Spinal cord (tissue), 10 donors: ENCODE measurements around the gene STARD8. TPM values are rescaled to one million over a fixed set of nuclear protein-coding genes. Genes with fewer than 3 reads are reported as not detected.
A peak's percentile ranks its signal among the peaks of the same experiment; 100 is the strongest.
"Not testable (repeated sequence)": the region's sequence is repeated elsewhere in the genome, so short reads cannot be mapped to it uniquely, and the experiment has no call there.

Experiments used
- DNase-seq, 6 donors: peaks; one replicate each; pipeline versions ENCODE4 v3.0.0 to v3.0.0-alpha.2; 2013 to 2015; ENCODE audit warnings: low spot score in 6 of 6, low read depth in 4 of 6
- H3K27ac ChIP-seq: one replicate; pipeline ENCODE4 v1.5.1; 2013; ENCODE audit warnings: low read depth, low read length, control low read depth
- H3K27me3 ChIP-seq: one replicate; pipeline ENCODE4 v1.6.1; 2013; ENCODE audit warnings: low read length; ENCODE audit not compliant: control insufficient read depth, insufficient read depth
- H3K36me3 ChIP-seq: one replicate; pipeline ENCODE4 v1.6.1; 2013; ENCODE audit warnings: low read length; ENCODE audit not compliant: control insufficient read depth, insufficient read depth
- H3K4me1 ChIP-seq: one replicate; pipeline ENCODE4 v1.6.1; 2013; ENCODE audit warnings: low read length; ENCODE audit not compliant: control insufficient read depth, insufficient read depth
- H3K4me3 ChIP-seq: one replicate; pipeline ENCODE4 v1.5.1; 2013; ENCODE audit warnings: low read depth, low read length, control low read depth
- H3K9me3 ChIP-seq: one replicate; pipeline ENCODE4 v1.6.1; 2013; ENCODE audit warnings: low read length; ENCODE audit not compliant: control insufficient read depth, insufficient read depth
- WGBS: methylation state at CpG from one replicate; pipeline ENCODE4 v1.1.5; 2013; ENCODE audit warnings: missing lambda C conversion rate; ENCODE audit not compliant: insufficient coverage; 5-methylcytosine and 5-hydroxymethylcytosine counted together
- polyA plus RNA-seq, 2 donors: library from polyadenylated mRNA; unstranded; fragments of 120-200 nt; gene quantifications; one replicate each; pipeline ENCODE4 v1.2.1, GENCODE V29; 2013; ENCODE audit not compliant: insufficient read length in 2 of 2
- total RNA-seq, 2 donors: library from RNA; depleted of rRNA in 1 of 2; stranded (reverse); fragments of 120-200 nt in 1 of 2; fragments of >200 nt in 1 of 2; gene quantifications; one replicate each; pipeline versions ENCODE4 v1.2.3 to v1.2.4, GENCODE V29; 2013 to 2014
- donor health status: healthy.

The STARD8 gene
- total and polyA plus RNA-seq, 4 donors: 6.8 to 9.3 (median 8.6) TPM

DNA sequence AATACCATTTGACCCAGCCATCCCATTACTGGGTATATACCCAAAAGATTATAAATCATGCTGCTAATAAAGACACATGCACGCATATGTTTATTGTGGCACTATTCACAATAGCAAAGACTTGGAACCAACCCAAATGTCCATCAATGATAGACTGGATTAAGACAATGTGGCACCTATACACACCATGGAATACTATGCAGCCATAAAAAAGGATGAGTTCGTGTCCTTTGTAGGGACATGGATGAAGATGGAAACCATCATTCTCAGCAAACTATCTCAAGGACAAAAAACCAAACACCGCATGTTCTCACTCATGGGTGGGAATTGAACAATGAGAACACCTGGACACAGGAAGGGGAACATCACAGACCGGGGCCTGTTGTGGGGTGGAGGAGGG lies 9.0 kb downstream of the STARD8 start:
- not testable (repeated sequence) for H3K4me3 ChIP-seq, H3K36me3 ChIP-seq, H3K4me1 ChIP-seq, H3K27ac ChIP-seq, H3K27me3 ChIP-seq, H3K9me3 ChIP-seq, DNase-seq
- WGBS: no CpG with 5 or more reads among the region's 4 CpGs

DNA sequence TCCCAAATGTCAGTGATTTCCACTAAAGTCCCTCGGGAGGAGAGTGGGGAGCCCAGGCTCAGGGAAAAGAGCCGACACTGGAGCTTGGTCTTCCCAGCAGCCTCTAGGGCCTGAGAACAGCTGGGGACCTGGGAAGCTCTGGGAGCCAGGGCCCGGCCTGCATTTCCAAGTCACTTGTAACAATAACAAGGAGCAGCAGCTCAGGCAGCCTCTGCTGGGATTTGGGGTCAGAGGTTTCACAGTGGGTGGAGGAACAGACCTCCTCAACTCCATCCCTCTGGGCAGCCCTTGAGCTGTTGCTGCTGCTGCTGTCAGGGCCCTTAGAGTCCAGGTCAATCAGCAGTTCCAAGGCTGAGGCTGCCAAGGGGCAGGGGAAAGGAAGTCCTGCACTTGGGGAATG lies 11.1 kb downstream of the STARD8 start:
- WGBS: 39% methylated on average over 2 of the region's 3 CpGs
- DNase-seq: peak in 1 of 6 donors; percentile 22
- no peaks in the 10 kb centered on the region for H3K36me3 ChIP-seq

DNA sequence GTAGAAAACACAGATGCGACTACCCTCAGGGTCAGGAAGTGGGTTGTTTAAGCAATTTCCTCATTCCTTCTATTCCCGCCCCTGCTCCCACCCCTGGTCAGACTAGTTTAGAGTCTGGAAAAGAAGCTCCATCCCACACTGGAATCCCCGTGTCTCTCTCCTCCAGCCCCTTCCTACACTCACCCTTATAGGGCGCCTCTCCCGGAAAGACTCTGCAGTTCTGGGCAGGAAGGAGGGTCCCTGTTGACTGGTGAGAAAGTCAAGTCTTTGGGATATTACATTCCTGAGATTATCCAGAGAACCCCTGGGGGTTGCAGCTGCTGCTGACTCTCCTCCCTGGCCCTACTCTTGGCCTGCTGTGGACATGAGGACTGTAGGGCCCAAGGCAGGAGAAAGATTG lies 11.9 kb downstream of the STARD8 start:
- 80% methylated on average over 2 of the region's 5 CpGs for WGBS
- no peaks in the 10 kb centered on the region for H3K36me3 ChIP-seq
- no peaks in the 10 kb centered on the region for H3K9me3 ChIP-seq
- peak overlapping the region; percentile 4 for H3K27ac ChIP-seq
- no peak for DNase-seq
- no peaks in the 10 kb centered on the region for H3K27me3 ChIP-seq
- H3K4me3 ChIP-seq: no peak overlapping the region
- peaks cover 8% of the 10 kb centered on the region for H3K4me1 ChIP-seq

More for the DNA sequence above, 11.1 kb downstream of the STARD8 start:
- Histone ChIP-seq H3K9me3 (no peaks in the 10 kb centered on the region), H3K27ac (peak overlapping the region; percentile 19), H3K4me3 (no peak overlapping the region), H3K27me3 (no peaks in the 10 kb centered on the region), H3K4me1 (peaks cover 8% of the 10 kb centered on the region)

DNA sequence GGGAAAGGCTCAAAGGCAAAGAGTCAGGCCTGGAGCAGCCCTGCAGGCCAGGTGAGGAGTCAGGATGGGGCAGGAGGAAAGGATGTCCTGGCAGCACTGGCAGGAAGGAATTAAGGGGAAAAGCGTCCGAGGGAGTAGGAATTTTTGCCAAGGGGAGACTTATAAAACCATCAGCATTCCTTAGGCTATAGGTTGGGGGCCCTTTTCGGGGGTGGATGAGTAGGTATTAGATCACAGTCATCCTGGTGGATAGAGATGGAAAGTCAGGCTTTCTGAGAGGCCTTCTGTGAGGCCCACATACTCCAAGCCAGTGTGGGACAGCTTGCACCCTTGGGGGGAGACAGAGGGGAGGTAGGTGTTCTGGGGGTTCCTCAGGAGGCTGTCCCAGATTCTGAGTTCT lies 12.3 kb downstream of the STARD8 start:
- Histone ChIP-seq H3K36me3 (no peaks in the 10 kb centered on the region), H3K4me3 (no peak overlapping the region), H3K4me1 (peaks cover 8% of the 10 kb centered on the region), H3K27ac (peak overlapping the region; percentile 4), H3K9me3 (no peaks in the 10 kb centered on the region), H3K27me3 (no peaks in the 10 kb centered on the region)
- 62% methylated on average over 3 of the region's 3 CpGs for WGBS
- no peak for DNase-seq

DNA sequence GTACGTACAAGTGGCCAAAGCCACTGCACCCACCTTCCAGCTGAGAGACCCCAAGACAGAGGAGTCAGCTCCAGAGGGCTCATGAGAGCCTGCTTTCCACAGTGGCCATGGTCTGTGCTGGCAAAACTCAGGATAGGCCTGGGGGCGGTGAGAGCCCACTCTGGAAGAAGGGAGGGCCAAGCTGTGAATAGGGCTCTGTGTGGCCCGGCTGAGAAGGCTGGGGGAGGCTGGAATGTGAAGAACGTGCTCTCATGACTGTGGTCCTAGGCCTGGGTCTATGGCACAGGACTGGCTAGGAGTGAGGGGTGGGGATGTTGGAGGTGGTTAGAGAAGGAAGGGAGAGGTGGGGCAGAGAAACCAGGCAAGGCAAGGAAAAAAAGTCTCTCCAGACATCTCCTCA lies 13.3 kb downstream of the STARD8 start:
- Histone ChIP-seq H3K4me3 (no peak overlapping the region), H3K27me3 (no peaks in the 10 kb centered on the region), H3K4me1 (peaks cover 11% of the 10 kb centered on the region), H3K27ac (peak overlapping the region; percentile 71), H3K36me3 (no peaks in the 10 kb centered on the region), H3K9me3 (no peaks in the 10 kb centered on the region)
- DNase-seq: no peak
- 65% methylated on average over 4 of the region's 4 CpGs for WGBS

DNA sequence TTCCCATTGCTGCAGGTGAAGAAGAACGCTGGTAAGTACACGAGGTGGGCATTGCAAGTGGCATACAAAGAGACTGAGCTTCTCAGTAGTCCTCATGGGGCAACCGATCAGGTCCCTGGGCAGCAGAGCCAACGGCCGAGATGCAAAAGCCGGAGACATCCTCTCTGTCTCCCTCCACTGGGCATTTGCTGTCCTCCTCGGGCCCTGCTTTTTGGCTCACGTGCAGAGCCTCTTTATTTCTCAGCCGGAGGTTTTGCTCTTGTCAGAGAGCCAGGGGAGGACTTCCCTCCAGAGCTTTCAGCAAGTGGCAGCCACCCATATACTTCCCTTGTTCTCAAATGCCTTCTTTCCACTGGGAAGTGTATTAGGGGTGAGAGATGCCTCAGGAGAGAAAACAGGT lies 18.0 kb downstream of the STARD8 start:
- Histone ChIP-seq H3K27ac (no peak overlapping the region), H3K4me3 (no peak overlapping the region), H3K36me3 (no peaks in the 10 kb centered on the region), H3K4me1 (peaks cover 17% of the 10 kb centered on the region), H3K9me3 (no peaks in the 10 kb centered on the region), H3K27me3 (no peaks in the 10 kb centered on the region)
- DNase-seq: peak in 1 of 6 donors; percentile 35
- 63% methylated on average over 7 of the region's 9 CpGs for WGBS

DNA sequence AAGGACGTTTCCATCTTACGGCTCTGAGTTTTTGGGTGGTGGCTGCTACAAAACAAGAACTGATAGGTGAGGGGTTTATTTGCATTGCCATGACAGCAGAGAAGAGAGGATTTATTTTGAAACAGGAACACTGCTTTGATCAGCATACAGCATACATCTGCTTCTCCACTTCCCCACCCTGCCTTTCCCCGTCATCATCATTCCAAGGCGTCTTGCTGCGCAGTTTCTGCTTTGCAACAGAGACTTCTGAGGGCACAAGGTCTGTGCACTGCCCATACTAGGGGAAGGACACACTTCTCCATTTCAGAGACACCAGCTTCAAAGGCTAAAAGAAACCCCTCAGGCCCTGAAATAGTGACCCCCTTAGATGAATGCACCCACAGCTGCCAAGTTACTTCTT lies 19.1 kb downstream of the STARD8 start:
- Histone ChIP-seq H3K27me3 (no peaks in the 10 kb centered on the region), H3K27ac (no peak overlapping the region), H3K4me1 (peaks cover 11% of the 10 kb centered on the region), H3K4me3 (no peak overlapping the region), H3K36me3 (no peaks in the 10 kb centered on the region), H3K9me3 (no peaks in the 10 kb centered on the region)
- WGBS: 86% methylated on average over 5 of the region's 5 CpGs
- DNase-seq: no peak

DNA sequence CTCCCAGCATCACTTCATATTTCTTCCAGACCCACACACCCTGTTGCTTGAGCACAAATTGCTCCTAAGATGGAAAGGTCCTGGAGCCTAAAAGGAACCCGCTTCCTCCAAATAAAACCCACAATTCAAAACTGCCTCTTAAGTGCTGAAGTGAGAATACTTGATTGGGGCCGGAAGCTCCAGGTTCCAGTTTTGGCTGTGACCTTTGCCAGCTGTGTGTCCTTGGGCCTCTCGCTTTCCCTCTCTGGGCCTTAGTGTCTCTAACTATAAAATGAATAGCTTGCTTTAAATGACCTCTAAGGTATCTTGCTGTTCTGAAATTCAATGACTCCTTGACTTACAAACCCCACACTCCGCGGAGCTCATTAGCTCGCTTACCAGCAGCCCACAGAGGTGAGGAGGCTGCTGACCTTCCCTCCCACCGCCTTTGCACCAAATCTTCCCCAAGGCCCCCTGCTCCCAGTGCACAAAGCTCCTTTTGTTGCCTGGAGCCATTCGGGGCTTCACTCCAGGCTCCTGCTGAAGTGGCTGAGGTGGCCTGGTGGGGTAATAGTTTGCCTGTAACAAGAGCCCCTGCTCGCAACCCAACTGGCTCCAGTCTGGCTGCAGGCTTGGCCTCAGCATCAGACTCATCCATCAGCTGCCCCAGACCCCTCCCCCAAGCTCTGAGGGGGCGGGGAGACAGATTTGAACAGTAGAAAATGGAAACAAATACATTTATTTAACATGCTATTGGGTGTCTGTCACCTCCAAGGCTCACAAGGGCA lies 21.8 kb downstream of the STARD8 start:
- Histone ChIP-seq H3K36me3 (no peaks in the 10 kb centered on the region), H3K4me3 (no peak overlapping the region), H3K27ac (no peak overlapping the region), H3K4me1 (peaks cover 11% of the 10 kb centered on the region), H3K9me3 (no peaks in the 10 kb centered on the region), H3K27me3 (no peaks in the 10 kb centered on the region)
- 39% methylated on average over 4 of the region's 10 CpGs for WGBS
- DNase-seq: peak in 1 of 6 donors; percentile 47

DNA sequence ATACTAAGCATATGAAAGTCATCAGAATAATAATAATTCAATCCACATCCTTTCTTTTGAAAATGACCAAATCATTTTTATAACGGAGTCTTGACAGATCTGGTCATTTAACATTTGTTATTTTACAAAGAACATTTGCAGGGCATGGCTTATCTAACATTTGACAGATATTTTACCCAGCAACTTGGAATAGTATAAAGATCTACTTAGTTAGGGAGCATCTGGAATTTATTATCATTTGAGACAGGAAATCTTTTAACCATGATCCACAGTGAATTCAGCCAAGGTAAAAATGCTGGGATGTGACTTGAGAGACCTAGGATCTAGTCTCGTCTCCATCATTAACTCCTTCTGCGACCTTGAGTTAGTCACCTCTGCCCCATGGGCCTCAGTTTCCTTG lies 22.4 kb downstream of the STARD8 start:
- Histone ChIP-seq H3K36me3 (no peaks in the 10 kb centered on the region), H3K4me3 (no peak overlapping the region), H3K9me3 (no peaks in the 10 kb centered on the region), H3K4me1 (peaks cover 11% of the 10 kb centered on the region), H3K27me3 (no peaks in the 10 kb centered on the region), H3K27ac (no peak overlapping the region)
- WGBS: 80% methylated on average over 1 of the region's 3 CpGs
- DNase-seq: no peak

DNA sequence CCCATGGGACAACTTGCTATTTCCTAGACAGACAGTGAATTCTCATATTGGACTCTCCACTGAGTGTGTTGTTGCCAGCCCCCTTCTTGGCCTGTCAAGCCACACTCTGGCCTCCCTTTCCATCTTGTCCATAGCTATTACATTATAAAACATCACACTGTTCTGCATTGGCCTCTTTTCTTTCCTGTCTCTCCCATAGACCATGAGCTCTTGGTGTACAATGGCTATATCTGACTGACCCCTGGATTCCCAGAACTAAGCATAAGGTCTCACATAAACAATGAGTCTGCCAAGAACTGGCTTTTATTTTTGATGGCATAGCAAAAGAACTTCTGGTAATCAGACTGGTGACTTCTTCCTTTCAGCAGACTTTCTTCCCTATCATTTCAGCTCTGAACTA lies 23.8 kb downstream of the STARD8 start:
- Histone ChIP-seq H3K9me3 (no peaks in the 10 kb centered on the region), H3K27ac (peak overlapping the region; percentile 25), H3K4me1 (peaks cover 8% of the 10 kb centered on the region), H3K4me3 (no peak overlapping the region), H3K36me3 (no peaks in the 10 kb centered on the region), H3K27me3 (no peaks in the 10 kb centered on the region)
- DNase-seq: peak in 1 of 6 donors; percentile 16
